ENCODE measurements around the gene DUOX2. TPM values are rescaled to one million over a fixed set of nuclear protein-coding genes. Genes with fewer than 3 reads are reported as not detected.

DUOX2 gene
- total and polyA plus RNA-seq, 2 of the 13 experiments (the other 11 are each of a cell fraction or from before 2014, with no cell fraction given): 0.08 TPM; not detected in 1

GRCh38 chr15:45099549-45100165 lies 14.3 kb downstream of the DUOX2 start:
- in situ Hi-C loops (cut with HindIII; ENCODE audit: extremely low pct_ligation_motif_present, low pct_unique_long_range_greater_than_20kb): no loop called here
- DNase-seq (ENCODE audit: low spot score): no peak
- no peaks in the 10 kb centered on the region for H4K20me1 ChIP-seq (ENCODE audit: insufficient read depth, low read length)
- no peaks in the 10 kb centered on the region for H3K36me3 ChIP-seq (replicated peaks in 1 of 2; ENCODE audit: control insufficient read depth in 1 of 2, insufficient read depth in 2 of 2, low read length in 2 of 2)
- POLR2A ChIA-PET: no interaction called here
- H3K4me3 ChIP-seq (replicated peaks in 1 of 3; ENCODE audit: insufficient read depth in 1 of 3, low read depth in 2 of 3, low read length in 3 of 3): no peak overlapping the region
- H2AFZ ChIP-seq (ENCODE audit: low read length): no peak overlapping the region
- intact Hi-C loops (cut with micrococcal nuclease; ENCODE audit: unreplicated experiment): no loop called here
- no peaks in the 10 kb centered on the region for H3K79me2 ChIP-seq (ENCODE audit: insufficient read depth, low read length)
- no peak for FAIRE-seq
- no peaks in the 10 kb centered on the region for H3K4me1 ChIP-seq (ENCODE audit: insufficient read depth, low read length)
- H3K9me3 ChIP-seq (ENCODE audit: low read length): no peaks in the 10 kb centered on the region
- H3K27ac ChIP-seq (ENCODE audit: extremely low read length, insufficient read depth, low read length): no peak overlapping the region
- ATAC-seq: no peak
- peaks cover 11 to 41% of the 10 kb centered on the region in 2 experiments; a peak in 4 of 5 replicates for H3K27me3 ChIP-seq (ENCODE audit: control insufficient read depth in 1 of 2, insufficient read depth in 2 of 2, low read length in 2 of 2)
- no peak overlapping the region for H3K9ac ChIP-seq (ENCODE audit: insufficient read depth, low read depth, low read length)
- H3K4me2 ChIP-seq (ENCODE audit: low read depth, low read length): no peak overlapping the region
- BruUV-seq (replicated peaks): no TSS peak
- TF ChIP-seq HMGXB4 (CRISPR knock-in tag; IDR thresholded peaks at IDR 0.05; ENCODE audit: borderline replicate concordance in 1 of 2, low read depth in 1 of 2): no peak
- TF ChIP-seq LRRFIP1 (CRISPR knock-in tag; conservative IDR thresholded peaks at IDR 0.05): no peak
- TF ChIP-seq ZNF121 (CRISPR knock-in tag; IDR thresholded peaks at IDR 0.05): no peak
- CTCF ChIA-PET (ENCODE audit: low intra/inter-chr PET ratio, low total read pairs): no interaction called here
- 65% methylated on average over 15 of the region's 23 CpGs for WGBS (ENCODE audit: low lambda C conversion rate)
